Left ventricle myocardium inferior (tissue), 1 donor: ENCODE results near the gene STARD3. TPM values are rescaled to one million over a fixed set of nuclear protein-coding genes. Genes with fewer than 3 reads are reported as not detected.

Experiments used
- DNase-seq: peaks from one replicate; pipeline ENCODE4 v3.0.0-alpha.2; 2020
- H3K27ac ChIP-seq: fragments of 200-600 bp; replicated peaks from 2 replicates; pipeline ENCODE4 v1.8.0; 2021
- H3K27me3 ChIP-seq: fragments of 200-600 bp; 2 replicates; pipeline ENCODE4 v1.8.0; 2021; ENCODE audit warnings: low read depth
- H3K36me3 ChIP-seq: fragments of 200-600 bp; 2 replicates; pipeline ENCODE4 v1.8.0; 2021
- H3K4me1 ChIP-seq: fragments of 200-600 bp; 2 replicates; pipeline ENCODE4 v1.8.0; 2021
- H3K4me3 ChIP-seq: fragments of 200-600 bp; 2 replicates; pipeline ENCODE4 v1.8.0; 2021; ENCODE audit warnings: mild to moderate bottlenecking, moderate library complexity
- H3K9me3 ChIP-seq: fragments of 200-600 bp; replicated peaks from 2 replicates; pipeline ENCODE4 v1.8.0; 2021
- intact Hi-C: fragments of 100-400 bp; cut with micrococcal nuclease; formaldehyde crosslinking; loops from one replicate; pipeline ENCODE4 v1.11.0; 2022
- total RNA-seq: library from RNA; stranded (reverse); fragmentation: NEBNext Ultra II Directional; extraction: Animal tissue kit (Norgen Biotek cat#: 25700); gene quantifications from one replicate; pipeline ENCODE4 v1.2.1, GENCODE V29; 2021
- TF ChIP-seq, protein P1 (sequence below): fragments of 200-600 bp; IDR thresholded peaks from 2 replicates; pipeline ENCODE4 v1.8.0; 2021; ENCODE audit warnings: antibody characterized with exemption, mild to moderate bottlenecking, borderline replicate concordance
- donor health status: DM: no; HTN: yes; CAD: no; lungs with severe emphysema.

STARD3 gene
- total RNA-seq, 1 donor from 2014 or later: 15.7 TPM

DNA sequence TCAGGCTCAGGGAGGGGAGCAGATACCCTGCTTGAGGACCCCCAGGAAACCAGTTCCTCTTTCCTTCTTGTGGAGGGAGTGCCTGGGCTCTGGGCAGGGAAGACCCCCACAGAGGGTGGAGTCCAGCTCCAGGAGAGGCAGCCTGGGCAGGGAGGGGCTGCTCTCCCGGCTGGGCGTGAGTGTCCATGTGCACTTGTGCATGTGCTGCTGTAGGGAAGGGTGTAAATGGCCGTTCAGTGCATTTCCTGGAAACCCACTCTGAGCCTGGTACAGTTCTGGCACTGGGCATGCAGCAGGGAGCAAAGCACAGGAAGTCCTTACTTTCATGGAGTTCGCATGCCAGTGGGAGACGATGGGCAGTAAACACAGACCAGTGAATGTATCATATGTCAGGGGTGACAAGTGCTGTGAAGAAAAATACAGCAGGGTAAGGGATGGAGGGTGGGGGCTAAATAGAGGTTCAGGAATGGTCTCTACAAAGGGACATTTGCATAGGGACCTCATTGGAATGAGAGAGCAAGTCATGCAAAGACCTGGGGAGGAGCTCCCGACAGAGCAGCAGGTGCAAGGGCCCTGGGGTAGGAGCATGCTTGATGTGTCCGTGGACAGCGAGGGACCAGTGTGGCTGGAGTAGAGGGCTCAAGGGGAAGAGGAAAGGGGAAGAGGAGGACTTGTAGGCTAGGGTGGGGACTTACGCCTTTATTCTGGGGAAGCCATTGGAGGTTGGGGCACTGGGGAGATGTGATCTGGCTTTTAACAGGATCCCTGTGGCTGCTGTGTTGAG is 5.5 kb downstream of the STARD3 start:
- no peak overlapping the region for H3K4me3 ChIP-seq
- no peak for DNase-seq
- TF ChIP-seq, protein P1, sequence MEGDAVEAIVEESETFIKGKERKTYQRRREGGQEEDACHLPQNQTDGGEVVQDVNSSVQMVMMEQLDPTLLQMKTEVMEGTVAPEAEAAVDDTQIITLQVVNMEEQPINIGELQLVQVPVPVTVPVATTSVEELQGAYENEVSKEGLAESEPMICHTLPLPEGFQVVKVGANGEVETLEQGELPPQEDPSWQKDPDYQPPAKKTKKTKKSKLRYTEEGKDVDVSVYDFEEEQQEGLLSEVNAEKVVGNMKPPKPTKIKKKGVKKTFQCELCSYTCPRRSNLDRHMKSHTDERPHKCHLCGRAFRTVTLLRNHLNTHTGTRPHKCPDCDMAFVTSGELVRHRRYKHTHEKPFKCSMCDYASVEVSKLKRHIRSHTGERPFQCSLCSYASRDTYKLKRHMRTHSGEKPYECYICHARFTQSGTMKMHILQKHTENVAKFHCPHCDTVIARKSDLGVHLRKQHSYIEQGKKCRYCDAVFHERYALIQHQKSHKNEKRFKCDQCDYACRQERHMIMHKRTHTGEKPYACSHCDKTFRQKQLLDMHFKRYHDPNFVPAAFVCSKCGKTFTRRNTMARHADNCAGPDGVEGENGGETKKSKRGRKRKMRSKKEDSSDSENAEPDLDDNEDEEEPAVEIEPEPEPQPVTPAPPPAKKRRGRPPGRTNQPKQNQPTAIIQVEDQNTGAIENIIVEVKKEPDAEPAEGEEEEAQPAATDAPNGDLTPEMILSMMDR: no peak
- H3K27me3 ChIP-seq: no peaks in the 10 kb centered on the region
- peaks cover 87% of the 10 kb centered on the region for H3K4me1 ChIP-seq
- intact Hi-C loops: no loop called here
- no peak overlapping the region for H3K27ac ChIP-seq
- no peaks in the 10 kb centered on the region for H3K9me3 ChIP-seq
- H3K36me3 ChIP-seq: no peaks in the 10 kb centered on the region

DNA sequence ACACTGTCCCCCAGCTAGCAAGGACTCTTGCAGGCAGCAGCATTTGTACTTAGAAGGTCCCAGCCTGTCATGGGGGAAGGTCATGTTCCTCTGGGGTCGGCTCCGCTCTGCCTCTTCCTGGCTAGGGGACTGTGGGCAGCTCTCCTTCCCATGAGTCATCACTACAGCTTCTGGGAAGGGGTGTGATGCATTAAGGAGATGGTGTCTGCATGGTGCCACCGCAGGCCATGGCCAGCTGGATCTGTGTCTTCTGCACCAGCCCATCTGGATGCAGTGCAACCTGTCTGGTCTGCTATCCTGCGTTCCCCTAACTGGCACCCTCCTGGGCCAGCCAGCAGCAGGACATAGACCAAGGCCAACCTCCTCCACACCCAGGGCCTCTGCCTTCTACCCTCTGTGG is 6.3 kb downstream of the STARD3 start:
- Histone ChIP-seq H3K9me3 (no peaks in the 10 kb centered on the region), H3K27ac (no peak overlapping the region), H3K27me3 (no peaks in the 10 kb centered on the region), H3K36me3 (no peaks in the 10 kb centered on the region), H3K4me3 (no peak overlapping the region), H3K4me1 (peaks cover 79% of the 10 kb centered on the region)
- intact Hi-C loops: no loop called here
- TF ChIP-seq, protein P1: no peak
- DNase-seq: no peak

DNA sequence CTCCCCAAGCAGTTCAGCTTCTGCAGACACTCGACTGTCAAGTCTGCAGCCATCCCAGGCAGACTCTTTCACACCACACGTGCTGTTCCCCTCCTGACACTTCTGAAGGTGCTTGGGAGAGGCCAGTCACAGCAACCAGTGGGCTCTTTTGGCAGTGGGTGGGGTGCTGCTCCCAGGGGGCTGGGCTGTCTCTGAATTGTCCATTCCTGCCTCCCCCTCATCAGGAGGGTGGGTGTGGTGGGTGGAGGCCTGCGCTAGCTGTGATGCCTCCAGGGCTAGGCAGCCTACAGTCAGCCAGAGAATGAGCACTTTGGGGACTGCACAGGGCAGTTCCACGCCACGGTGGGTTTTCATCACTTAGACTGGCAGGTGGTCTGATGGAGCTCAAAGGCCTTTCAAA is 10.3 kb downstream of the STARD3 start:
- no peak overlapping the region for H3K27ac ChIP-seq
- intact Hi-C loops: no loop called here
- TF ChIP-seq, protein P1: no peak
- H3K36me3 ChIP-seq: no peaks in the 10 kb centered on the region
- H3K27me3 ChIP-seq: no peaks in the 10 kb centered on the region
- peaks cover 48% of the 10 kb centered on the region for H3K4me1 ChIP-seq
- no peaks in the 10 kb centered on the region for H3K9me3 ChIP-seq
- H3K4me3 ChIP-seq: no peak overlapping the region
- no peak for DNase-seq

DNA sequence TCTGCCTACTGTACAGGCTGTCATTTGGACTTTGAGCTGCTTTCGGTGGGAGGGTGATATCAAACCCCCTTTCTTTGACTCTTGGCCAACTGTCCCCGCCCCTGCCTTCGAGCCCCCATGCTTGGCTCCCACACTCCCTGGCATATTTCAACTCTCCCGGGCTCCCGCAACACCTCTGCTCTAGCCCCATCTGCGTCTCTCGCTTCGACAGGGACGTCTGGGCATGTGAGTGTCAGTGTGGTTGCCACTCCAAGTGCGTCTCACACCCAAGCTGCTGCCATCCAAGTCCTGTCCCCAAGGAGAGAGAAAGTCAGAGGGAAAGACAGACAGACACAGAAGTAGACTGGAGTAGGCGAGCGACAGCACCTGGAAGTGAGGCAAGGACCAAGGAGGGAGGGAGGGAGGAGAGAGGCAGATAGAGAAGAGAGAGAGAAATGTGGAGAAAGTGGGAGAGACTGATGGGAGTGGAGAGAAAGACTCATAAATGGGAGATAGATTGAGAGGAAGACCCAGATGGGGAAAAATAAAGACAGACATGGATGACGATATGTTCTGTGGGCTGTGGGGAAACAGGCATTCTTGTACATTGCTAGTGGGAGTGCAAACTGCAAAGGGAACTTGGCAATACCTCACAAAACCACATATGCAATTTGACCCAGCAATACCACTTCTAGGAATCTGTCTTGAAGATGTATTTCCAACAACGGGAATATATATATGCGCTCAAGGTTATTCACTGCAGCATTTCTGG is 11.8 kb downstream of the STARD3 start:
- H3K27ac ChIP-seq: no peak overlapping the region
- H3K4me1 ChIP-seq: peaks cover 48% of the 10 kb centered on the region
- H3K27me3 ChIP-seq: no peaks in the 10 kb centered on the region
- intact Hi-C loops: no loop called here
- no peaks in the 10 kb centered on the region for H3K9me3 ChIP-seq
- H3K36me3 ChIP-seq: no peaks in the 10 kb centered on the region
- TF ChIP-seq, protein P1: no peak
- no peak overlapping the region for H3K4me3 ChIP-seq
- no peak for DNase-seq

DNA sequence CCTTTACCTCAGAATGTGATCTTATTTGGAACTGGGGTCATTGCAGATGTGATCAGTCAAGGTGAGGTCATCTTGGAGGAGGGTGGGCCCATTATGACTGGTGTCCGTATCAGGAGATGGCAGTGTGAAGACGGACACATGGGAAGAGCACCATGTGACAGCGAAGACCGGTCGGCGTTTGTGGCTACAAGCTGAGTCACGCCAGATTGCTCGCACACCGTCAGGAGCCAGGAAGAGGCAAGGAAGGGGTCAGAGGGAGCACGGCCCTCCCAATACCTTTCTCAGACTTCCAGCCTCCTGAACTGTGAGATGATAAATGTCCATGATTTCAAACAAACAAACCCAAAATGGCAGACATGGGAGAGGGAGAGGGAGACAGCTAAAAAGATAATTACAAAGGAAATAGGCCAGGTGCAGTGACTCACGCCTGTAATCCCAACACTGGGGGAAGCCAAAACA is 13.2 kb downstream of the STARD3 start:
- intact Hi-C loops: no loop called here
- peaks cover 44% of the 10 kb centered on the region for H3K4me1 ChIP-seq
- no peak for DNase-seq
- H3K27me3 ChIP-seq: no peaks in the 10 kb centered on the region
- H3K27ac ChIP-seq: no peak overlapping the region
- no peaks in the 10 kb centered on the region for H3K36me3 ChIP-seq
- no peak overlapping the region for H3K4me3 ChIP-seq
- H3K9me3 ChIP-seq: no peaks in the 10 kb centered on the region
- TF ChIP-seq, protein P1: no peak
